HG03521 (cell line): ENCODE results near the gene DYNLRB1.

Experiments
- ATAC-seq: cut with Tn5 transposase; IDR thresholded peaks from one replicate; pipeline ENCODE4 v1.9.1; 2021; ENCODE audit warnings: mild to moderate bottlenecking, moderate library complexity; ENCODE audit not compliant: unreplicated experiment

DYNLRB1 gene

DNA sequence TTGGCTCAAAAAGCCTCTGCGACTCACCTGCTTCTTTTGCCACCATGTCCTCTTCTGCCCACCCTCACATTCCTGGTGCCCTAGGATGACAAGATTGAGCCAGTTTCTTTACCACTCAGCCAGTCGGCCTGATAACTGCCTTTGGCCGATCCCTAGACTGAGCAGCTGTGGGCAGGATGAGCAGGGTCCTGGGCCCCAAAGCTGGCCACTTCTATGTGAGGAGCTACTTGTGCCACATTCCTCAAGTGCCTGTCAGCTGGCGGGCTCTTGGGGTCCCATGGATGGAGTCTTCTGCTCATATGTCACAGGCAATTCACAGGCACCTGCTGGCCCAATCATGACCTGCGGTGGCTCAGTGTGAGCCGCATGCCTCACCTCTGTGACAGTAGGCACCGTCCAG lies 16.5 kb downstream of the DYNLRB1 start:
- no peak for ATAC-seq

DNA sequence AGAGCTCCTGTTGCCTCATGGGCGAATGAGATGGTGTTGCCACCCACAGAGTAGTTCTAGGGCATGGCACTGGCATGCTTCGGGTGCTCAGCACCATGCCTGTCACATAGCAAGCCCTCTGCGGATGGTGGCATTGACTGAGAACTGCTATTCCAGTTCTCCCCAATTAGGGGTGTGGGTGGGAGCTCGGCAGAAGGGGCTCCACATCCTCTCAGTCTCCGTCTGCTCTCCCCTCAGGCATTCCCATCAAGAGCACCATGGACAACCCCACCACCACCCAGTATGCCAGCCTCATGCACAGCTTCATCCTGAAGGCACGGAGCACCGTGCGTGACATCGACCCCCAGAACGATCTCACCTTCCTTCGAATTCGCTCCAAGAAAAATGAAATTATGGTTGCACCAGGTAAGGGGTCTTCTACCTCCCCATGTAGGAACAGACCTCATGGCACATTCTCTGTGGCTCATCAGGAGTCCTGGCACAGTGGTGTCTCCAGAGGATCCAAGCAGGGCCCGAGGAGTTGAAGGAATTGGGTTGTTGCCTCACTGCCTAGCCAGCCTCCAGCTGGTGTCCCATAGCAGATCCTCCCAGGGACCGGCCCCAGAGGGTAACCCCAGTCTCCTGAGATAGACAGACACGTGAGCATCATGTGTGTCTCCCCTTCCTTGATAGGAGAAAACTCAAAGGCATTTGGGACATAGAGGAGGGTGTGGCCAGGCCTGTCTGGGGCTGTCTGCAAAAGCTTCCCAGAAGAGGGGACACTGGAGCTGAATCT lies 18.4 kb downstream of the DYNLRB1 start:
- ATAC-seq = no peak

DNA sequence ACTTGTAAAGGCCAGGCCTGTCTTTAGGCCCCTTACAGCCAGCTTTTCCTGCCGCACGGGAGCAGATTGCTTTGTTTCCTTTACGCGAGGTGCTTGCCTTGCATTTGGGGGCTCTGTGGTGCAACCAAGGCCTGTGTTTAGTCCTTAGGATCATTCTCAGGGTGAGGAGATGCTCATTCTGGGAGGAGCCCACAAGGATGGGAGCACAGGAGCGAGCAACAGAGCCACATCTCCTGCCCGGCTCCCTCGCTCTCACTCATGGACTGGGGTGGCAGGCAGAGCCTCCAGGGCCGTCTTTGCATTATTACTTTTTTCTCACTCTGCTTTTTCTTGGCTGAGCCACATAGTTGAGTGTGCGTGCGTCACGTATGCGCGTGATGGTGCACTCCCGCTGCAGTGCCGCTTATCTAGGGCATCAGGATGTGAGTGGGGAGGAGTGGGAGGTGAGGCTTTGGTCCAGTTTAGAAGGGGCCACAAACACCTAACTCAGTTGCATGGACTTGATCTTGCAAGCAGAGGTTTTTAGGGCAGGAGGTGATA lies 19.1 kb downstream of the DYNLRB1 start:
- no peak for ATAC-seq

- ATAC-seq = no peak
These were observed 19.6 kb downstream of the DYNLRB1 start for GRCh38 chr20:34535857-34536256.

DNA sequence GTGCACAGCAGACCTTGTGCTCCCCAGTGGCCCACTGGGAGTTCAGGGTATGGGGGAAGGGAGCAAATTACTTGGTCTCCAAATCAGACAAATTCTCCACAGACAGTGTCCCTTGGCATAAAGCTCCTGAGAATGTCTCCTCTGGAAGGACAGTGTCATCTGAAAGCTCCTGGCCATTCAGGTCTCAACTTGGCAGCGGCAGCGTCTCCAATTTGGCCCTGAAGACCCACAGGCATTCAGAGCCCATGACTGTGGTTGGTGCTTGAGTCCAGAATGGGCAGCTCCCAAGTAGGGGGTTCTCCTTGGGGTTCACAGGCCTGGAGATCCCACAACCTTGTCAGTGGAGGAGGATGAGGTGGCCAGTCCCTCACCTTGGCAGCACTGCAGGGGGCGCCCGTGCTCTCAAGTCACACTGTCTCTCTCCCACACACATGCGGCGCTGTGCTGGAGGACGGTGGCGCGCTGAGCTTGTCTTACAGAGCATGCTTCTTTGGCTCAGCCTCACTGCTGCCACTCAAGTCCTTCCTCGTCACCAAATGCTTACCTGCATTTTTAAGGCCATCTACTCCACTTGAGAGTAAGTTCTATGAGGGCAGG lies 20.7 kb downstream of the DYNLRB1 start:
- no peak for ATAC-seq

DNA sequence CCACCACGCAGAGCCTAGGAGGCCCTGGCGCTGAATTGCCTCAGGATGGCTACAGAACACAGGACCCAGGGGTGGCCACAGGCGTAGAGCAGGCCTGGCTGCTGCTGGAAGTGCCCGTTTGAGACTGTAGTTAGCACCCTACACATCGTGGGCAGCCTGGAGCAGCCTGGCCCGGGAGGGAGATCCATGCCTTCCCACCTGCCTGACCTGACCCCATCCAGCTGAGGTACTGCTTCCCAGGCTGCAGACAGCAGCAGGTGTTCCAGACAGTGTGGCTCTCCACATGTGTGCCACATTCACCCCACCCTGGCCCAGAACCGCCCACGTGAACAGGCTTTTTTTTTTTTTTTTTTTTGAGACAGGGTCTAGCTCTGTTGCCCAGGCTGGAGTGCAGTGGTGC lies 21.4 kb downstream of the DYNLRB1 start:
- ATAC-seq = no peak

DNA sequence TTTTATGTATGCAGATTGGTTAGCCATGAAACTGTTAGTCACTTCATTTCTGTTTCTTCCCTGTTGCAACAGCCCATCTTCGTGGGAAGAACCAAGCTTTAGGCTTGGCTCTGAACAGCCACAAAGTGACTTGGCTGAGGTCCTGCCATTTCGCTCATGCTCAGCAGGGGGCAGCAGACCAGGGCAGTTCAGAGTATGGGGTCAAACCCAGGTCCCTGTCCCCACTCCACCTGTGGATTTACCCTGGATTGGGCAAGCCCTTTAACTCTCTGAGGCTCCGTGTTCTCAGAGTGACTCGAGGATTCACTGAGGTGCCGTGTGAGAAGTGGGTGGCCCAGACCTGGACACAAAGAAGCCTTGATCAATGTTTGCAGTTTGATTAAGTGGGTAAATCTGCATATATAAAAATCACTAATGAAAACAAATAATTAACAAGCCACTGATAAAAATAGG lies 22.5 kb downstream of the DYNLRB1 start:
- ATAC-seq = no peak

DNA sequence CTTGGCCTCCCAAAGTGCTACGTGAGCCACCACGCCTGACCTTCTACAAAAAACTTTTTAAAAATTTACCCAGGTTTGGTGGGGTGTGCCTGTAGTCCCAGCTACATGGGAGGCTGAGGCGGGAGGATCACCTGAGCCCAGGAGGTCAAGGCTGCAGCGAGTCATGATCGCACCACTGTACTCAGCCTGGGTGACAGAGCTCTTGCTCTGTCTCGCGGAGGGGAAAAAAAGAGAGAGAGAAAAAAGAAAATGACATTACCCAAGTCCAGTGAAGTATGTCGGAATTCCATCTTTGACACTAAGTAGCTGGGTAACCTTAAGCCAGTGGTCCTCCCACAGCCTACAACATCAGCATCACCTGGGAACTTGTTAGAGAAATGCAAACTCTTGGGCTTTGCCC lies 23.5 kb downstream of the DYNLRB1 start:
- no peak for ATAC-seq

DNA sequence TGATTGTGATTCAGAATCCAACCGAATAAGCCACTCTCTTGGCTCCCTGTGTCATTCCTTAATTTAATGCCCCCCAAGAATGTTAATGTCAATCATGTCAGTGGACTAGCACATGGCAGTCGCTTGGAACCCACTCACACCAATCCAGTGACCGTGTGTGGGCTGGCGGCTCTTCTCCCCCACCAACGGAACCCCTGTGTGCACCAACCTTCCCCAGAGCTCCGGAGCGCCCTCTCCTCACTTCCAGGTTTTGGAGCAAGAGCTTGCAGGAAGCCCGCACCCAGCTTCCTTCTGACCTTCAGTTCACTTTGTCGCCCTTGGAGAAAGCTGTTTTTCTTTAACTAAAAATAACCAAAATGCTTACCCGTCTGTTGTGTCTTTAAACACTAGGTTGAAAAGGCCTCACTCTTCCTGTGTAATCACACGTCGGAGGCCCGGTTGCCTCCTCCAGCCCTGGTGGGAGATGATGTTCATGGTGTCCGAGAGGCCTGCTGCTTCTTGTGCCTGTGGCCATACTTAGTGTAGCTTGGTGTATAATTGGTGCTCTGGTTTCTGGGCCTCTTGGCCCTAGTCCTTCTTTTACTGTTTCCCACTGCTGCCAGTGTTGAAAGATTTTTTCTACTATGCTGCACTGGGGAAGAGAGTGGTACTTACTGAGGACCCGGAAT lies 24.5 kb downstream of the DYNLRB1 start:
- no peak for ATAC-seq

DNA sequence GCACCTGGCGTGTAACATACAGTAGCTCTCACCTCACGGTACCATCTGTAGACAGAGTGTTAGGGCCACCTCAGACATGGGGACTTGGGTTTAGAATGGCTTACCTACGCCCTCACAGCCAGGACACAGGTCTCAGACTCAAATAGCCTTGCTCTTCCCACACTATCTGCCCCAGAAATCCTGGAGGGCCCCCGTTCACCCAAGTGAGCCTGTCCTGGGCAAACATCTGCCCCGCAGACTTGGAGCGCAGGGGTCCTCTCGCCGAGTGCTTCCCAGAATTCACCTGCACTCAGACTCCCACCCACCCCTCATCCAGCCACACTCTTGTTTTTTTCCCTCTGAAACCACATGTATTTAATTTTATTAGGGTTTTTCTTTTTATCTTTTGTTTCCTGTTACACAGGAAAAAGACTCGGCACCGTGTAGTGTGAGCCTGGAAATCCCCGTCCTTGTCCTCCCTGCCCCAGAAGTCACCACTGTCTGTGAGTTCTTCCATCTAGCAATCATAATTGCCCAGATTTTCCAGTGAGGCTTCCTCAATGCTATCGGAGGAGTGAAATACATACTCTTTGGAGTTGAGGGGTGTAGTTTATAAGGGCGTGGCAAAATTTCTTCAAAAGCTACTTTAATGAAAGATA lies 25.2 kb downstream of the DYNLRB1 start:
- no peak for ATAC-seq

DNA sequence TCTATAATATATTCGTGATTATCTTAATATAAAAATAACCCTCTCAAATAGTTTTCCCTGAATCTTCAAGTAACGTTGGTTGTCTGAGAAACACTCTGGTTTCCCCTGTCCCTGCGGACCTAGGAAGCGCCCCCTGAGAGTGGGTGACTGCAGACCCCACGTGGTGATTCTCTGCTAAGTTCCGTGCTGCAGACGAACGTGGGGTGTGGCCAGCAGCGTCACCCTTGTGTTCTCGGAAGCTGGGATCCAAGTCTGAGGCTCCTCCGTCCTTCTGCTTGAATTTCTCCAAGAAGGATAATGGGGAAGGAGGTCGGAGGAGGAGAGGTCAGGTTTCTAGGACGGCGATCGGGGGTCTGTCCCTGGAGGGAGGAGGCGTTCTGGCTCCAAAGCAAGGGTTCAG lies 25.7 kb downstream of the DYNLRB1 start:
- ATAC-seq = no peak

DNA sequence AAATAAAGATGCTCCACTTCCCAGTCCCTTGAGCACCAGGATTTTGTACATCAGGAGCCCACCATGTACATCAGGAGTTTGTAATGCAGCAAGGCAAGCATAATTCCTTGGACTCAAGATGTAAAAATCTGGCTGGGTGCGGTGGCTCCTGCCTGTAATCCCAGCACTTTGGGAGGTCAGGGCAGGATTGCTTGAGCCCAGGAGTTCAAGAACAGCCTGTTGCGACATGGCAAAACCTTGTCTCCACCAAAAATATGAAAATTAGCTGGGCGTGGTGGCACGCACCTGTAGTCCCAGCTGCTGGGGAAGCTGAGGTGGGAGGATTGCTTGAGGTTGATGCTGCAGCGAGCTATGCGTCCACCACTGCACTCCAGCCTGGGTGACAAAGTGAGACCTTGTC lies 26.2 kb downstream of the DYNLRB1 start:
- ATAC-seq = no peak

DNA sequence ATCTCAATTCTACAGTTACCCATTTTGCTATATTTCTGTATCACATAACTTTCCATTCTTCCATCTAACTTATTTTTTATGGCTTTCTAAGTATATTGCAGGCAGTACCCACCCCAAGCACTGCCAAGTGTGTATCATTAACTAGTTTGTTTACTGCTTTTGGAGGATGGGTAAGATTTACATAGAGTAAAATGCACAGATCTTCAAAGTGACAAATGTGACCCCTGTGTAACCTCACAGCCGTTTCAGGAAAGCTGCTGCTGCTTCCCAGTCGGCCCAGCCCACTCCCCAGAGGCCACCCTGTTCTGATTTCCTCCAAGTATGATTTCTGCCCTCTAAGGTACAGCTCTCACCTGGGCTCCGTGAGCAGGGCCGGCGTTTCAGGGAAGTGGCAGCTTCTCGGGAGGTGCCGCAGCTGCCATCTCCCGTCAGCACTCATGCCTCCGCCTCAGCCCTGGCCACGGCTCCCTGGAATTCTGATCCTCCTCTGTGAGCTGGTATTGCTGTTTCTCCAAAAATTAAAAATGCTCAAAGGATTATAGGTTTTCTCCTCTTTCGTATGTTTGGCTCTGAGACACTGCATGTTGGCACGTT lies 27.3 kb downstream of the DYNLRB1 start:
- ATAC-seq = no peak

DNA sequence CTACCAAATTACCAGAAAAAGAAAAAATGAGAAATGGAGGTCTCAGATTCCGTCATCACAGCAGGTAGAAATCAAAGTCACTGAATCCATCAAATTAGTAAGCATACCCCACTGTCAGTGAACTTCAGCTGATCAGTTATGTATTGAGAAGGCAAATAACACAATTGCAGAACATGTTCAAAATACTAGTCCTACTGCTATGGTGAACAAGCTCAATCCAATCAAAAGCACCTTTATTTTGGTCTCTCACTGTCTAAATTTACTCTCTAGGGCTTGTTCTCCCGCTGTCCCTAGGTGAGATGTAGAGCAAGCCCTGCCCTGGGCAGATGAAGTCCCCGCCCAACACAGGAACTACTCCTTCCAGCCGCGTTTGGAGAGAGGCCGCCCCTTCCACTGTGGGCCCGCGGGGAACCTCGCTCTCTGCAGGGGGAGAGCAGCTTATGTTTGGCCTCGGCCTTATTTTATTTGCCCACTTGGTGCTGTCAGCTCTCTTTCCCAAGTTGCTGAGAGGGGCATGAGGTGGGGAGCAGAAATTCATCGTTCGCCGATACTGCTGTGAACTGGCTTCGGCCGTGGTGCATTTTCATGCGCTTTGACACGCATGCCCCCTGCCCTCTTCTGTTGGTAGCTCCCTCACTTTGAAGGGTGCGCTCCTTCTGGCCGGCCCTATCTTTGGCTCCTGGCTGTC lies 28.0 kb downstream of the DYNLRB1 start:
- ATAC-seq = no peak

DNA sequence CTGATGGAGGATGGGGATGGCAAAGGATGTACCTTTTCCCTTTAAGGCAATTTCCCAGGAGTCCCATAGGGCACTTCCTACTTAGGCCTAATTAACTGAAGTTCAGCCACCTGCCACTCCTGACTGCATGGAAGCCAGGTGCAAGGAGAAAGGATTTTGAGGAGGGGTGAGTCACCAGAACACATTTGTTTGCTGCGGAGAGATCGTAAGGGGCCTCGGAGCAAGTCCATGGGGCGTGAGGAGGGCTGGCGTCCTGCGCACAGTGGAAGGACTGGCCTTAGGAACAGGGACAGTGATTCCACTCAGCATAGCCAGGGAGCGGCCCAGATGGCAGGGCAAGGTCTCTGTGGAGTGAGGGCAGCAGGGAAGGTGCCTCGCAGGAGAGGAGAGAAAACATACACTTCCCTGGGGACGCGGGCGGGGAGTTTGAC lies 30.5 kb downstream of the DYNLRB1 start:
- no peak for ATAC-seq

DNA sequence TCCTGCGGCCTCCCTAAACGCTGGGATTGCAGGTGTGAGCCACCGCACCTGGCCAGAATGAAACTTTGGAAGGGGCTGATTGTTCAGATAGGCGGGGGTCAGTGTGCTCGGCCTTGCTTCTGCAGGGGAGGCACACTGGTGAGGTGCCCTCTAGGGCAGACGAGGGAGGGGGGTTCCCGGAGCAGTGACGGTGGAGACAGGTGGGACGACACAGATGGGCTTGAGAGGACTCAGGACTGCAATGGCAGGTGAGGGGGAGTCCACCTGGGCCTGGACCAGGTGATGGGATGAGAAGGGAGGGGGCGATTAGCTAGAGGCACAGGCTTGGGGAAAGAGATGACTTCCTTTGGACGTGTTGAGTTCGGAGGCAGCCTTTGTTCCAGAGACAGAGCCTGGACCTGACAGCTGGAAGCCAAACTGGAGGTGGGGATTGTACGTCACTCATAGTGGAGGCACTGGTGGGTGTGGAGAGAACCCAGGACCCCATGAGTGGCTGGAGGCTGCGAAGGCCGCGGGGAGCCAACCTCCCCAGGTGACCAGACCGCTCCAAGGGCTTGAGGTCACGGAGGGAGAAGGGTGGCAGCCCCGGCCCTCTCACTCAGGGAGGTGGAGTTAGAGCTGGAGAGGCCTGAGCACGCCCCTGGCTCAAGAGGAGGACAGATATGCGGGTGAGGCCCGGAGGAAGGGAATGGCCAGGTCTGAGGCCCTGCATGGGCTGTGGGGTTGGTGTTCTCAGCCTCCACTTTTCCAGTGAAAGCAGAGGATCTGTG lies 31.8 kb downstream of the DYNLRB1 start:
- ATAC-seq = no peak

DNA sequence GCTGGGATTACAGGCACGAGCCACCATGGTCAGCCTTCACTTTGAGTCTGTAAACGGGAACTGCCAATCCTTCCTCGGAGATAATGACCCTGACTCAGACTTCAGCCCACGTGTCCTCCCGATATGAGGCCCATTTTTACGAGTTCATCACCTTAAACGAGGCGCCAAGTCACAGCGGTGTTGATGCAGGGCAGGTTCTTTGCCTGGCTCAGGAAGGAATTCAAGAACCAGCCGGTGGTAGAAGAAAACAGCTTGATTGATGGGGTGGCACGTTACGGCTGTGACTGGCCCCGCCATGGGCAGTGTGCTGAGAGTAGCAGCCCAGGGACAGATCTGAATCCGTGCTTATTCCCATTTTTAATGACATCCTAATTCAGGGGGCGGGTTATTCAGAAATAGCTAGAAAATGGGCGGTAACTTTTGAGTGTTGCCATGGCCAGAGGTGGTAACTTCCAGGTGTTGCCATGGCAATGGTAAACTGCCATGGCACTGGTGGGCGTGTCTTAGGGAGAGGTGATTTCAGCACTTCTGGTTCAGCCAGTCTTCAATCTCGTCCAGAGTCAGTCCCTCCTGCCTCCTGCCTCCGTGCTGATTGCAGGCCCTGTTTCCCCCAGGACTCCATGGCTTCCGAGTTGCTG lies 33.2 kb downstream of the DYNLRB1 start:
- no peak for ATAC-seq

- no peak for ATAC-seq
These were observed 33.7 kb downstream of the DYNLRB1 start for GRCh38 chr20:34549929-34550305.

- no peak for ATAC-seq
These were observed 36.3 kb downstream of the DYNLRB1 start for GRCh38 chr20:34552569-34552968.
